ENCODE data around the gene RNF212. TPM values are rescaled to one million over a fixed set of nuclear protein-coding genes. Genes with fewer than 3 reads are reported as not detected.

Gene RNF212
- total RNA-seq, 1 donor from 2014 or later, result 0.93 TPM

DNA sequence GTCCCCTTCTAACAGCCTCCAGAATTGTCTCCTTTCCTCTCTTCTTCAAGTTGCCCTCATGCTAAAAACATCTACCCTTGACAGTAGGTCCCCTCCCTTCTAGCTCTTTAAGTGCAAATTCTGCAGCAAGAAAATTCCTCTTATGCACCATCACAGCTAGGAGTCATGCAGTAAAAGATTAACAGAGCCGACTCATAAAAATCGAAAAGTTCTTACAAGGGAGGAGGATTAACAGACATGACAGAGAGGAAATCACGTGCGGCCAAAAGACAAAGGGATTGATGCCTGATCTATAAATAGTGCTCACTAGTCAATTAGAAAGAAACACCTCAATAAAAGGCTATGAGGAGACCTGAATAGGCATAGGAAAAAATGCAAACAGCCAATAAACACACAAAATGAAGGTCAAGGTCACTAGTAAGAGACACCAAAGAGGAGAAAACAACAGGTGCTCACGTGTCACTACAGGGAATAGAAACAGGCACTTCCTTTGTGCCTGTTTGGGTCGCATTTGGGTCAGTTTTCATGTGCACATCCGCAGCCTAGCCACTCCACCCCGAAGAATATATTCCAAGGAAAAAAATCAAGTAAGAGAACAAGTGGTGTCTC is 3.4 kb downstream of the RNF212 start:
- no peak for DNase-seq (ENCODE audit: low spot score)
- intact Hi-C loops (cut with micrococcal nuclease), result no loop called here
- Mint-ChIP-seq H3K9me3 (no peaks in the 10 kb centered on the region), H3K27me3 (ENCODE audit: insufficient read depth) (peaks cover 6% of the 10 kb centered on the region), H3K27ac (no peak overlapping the region), H3K4me1 (ENCODE audit: low read depth) (no peaks in the 10 kb centered on the region), H3K36me3 (ENCODE audit: low read depth) (no peaks in the 10 kb centered on the region), H3K4me3 (no peak overlapping the region)

- no peak for DNase-seq (ENCODE audit: low spot score)
- Mint-ChIP-seq H3K4me3 (no peak overlapping the region), H3K36me3 (ENCODE audit: low read depth) (no peaks in the 10 kb centered on the region), H3K27me3 (ENCODE audit: insufficient read depth) (peaks cover 5% of the 10 kb centered on the region), H3K9me3 (no peaks in the 10 kb centered on the region), H3K27ac (no peak overlapping the region), H3K4me1 (ENCODE audit: low read depth) (no peaks in the 10 kb centered on the region)
- intact Hi-C loops (cut with micrococcal nuclease), result no loop called here
Observed at GRCh38 chr4:1109333-1109732, 4.0 kb downstream of the RNF212 start.

- peaks cover 2% of the 10 kb centered on the region for H3K27me3 Mint-ChIP-seq (ENCODE audit: insufficient read depth)
- H3K36me3 Mint-ChIP-seq (ENCODE audit: low read depth), result no peaks in the 10 kb centered on the region
- no peak overlapping the region for H3K4me3 Mint-ChIP-seq
- intact Hi-C loops (cut with micrococcal nuclease), result no loop called here
- H3K4me1 Mint-ChIP-seq (ENCODE audit: low read depth), result no peaks in the 10 kb centered on the region
- no peak overlapping the region for H3K27ac Mint-ChIP-seq
- no peak for DNase-seq (ENCODE audit: low spot score)
- H3K9me3 Mint-ChIP-seq, result no peaks in the 10 kb centered on the region
Observed at GRCh38 chr4:1105662-1106061, 7.7 kb downstream of the RNF212 start.

DNA sequence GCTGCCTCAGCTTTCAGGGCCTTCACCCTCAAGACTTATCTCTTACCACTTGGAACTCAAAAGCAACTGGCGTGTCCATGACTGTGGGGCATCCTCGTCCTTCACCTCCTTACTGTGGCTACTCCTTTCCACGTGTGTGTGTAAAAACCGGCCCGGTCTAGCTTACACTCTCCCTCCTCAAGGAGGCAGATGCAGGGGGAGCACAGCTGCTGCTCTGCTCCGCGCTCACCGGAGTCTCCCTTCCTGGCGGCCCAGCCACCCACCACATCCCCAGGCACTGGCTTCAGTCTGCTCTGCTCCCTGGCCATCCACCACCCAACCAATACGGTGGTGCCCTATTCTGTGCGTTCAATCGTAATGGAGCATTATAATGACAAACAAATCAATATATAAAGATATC is 8.3 kb downstream of the RNF212 start:
- Mint-ChIP-seq H3K9me3 (no peaks in the 10 kb centered on the region), H3K36me3 (ENCODE audit: low read depth) (no peaks in the 10 kb centered on the region), H3K4me1 (ENCODE audit: low read depth) (no peaks in the 10 kb centered on the region), H3K27ac (no peak overlapping the region), H3K4me3 (no peak overlapping the region), H3K27me3 (ENCODE audit: insufficient read depth) (peaks cover 2% of the 10 kb centered on the region)
- no peak for DNase-seq (ENCODE audit: low spot score)
- intact Hi-C loops (cut with micrococcal nuclease), result no loop called here

DNA sequence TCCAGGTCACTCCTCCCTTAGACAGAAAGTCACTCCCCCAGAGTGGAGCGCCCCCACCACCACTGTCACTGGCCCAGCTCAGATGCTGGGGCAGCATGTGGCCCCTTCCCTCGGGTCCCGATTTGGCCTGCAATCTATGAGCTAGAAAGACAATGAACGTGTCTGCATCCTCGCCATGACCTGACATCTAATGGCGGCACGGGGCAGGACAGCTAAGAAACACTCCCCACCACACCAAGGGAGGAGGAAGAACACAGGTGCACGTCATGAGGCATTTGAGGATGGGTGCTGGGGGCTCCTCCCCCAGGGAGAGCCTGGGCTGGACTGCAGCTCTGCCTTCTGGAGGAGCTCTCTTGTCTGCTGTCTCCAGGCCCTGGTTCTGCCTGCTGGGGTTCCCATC is 8.7 kb downstream of the RNF212 start:
- Mint-ChIP-seq H3K9me3 (no peaks in the 10 kb centered on the region), H3K4me3 (no peak overlapping the region), H3K36me3 (ENCODE audit: low read depth) (no peaks in the 10 kb centered on the region), H3K27ac (no peak overlapping the region), H3K4me1 (ENCODE audit: low read depth) (no peaks in the 10 kb centered on the region), H3K27me3 (ENCODE audit: insufficient read depth) (peaks cover 1% of the 10 kb centered on the region)
- no peak for DNase-seq (ENCODE audit: low spot score)
- intact Hi-C loops (cut with micrococcal nuclease), result no loop called here

DNA sequence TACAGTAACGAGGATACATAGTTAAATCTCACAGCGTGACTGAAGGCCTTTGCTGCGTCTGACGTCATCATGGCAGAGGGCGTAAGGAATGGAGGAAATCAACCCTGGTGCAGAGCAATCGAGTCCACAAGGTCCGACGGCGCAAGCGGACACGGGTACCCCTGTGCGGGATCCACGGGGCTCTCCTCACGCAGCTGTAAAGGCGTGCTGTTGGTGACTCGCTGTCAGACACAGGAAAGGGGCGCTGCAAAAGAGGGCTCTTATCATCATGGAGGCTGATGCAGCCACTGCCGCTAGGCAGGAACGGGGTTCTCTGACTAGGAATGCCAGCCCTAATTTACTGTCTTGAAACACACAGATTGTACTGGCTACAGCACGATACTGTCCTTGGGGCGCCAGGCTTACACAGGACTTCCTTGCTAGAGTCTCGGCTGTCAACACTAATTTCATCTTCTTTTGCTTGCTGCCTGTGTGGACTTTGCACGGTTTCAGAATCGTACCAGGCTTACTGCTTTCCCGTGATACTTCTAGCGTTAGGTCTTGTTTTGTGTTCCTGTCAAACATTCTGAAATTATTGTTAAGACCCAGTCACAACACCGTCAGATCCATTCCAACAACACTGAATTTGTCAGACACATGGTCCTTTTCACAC is 13.6 kb downstream of the RNF212 start:
- Mint-ChIP-seq H3K4me3 (no peak overlapping the region), H3K36me3 (ENCODE audit: low read depth) (no peaks in the 10 kb centered on the region), H3K4me1 (ENCODE audit: low read depth) (no peaks in the 10 kb centered on the region), H3K27me3 (ENCODE audit: insufficient read depth) (no peaks in the 10 kb centered on the region), H3K27ac (no peak overlapping the region), H3K9me3 (no peaks in the 10 kb centered on the region)
- intact Hi-C loops (cut with micrococcal nuclease), result no loop called here
- DNase-seq (ENCODE audit: low spot score), result no peak

DNA sequence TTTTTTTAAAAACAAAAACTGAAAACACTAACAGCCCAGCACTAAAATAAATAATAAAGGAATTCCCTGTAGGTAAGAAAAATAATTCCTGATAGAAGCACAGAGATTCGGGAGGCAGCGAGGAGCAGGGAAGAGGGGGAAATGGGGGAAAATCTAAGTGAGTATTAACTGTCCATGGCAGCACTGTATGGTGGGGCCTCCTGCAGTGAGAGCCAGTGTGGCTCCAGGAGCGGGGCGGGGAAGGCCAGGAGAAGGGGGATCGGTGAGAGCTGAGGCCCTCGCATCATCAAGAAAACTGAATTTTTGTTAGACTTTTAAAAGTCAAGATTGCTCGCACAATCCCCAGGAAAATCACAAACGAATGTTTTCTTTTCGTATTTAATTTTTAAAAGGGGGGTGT is 14.1 kb downstream of the RNF212 start:
- intact Hi-C loops (cut with micrococcal nuclease), result no loop called here
- DNase-seq (ENCODE audit: low spot score), result no peak
- Mint-ChIP-seq H3K4me3 (no peak overlapping the region), H3K9me3 (no peaks in the 10 kb centered on the region), H3K4me1 (ENCODE audit: low read depth) (no peaks in the 10 kb centered on the region), H3K27ac (no peak overlapping the region), H3K36me3 (ENCODE audit: low read depth) (no peaks in the 10 kb centered on the region), H3K27me3 (ENCODE audit: insufficient read depth) (no peaks in the 10 kb centered on the region)

DNA sequence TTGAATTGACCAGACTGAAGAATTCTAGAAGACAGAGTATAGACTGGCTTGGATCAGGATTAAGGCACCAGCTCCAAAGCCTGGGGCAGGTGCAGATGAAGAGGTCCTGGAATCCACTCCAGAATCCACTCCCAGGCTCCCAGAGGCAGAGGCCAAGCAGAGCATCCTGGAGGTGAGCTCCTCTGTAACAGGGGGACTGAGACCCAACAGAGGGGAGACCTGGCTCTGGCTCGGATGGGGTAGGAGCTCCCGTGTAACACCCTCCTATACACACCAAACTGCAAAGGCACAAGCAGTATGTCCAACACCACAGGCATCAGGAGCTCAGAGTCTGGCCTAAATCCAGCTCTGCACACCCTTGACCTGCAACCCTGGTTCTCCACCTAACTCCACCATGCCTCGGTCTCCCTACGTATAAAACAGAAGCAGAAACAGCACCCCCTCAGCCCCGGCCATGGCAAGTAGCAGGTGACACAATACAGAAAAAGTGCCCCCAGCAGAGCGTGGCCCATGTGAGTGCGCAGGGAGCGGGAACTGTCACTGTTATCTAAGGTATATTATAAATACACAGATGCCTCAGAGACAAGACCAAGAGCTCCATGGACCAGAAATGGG is 14.9 kb downstream of the RNF212 start:
- Mint-ChIP-seq H3K9me3 (no peaks in the 10 kb centered on the region), H3K4me3 (no peak overlapping the region), H3K27ac (no peak overlapping the region), H3K36me3 (ENCODE audit: low read depth) (no peaks in the 10 kb centered on the region), H3K27me3 (ENCODE audit: insufficient read depth) (no peaks in the 10 kb centered on the region), H3K4me1 (ENCODE audit: low read depth) (no peaks in the 10 kb centered on the region)
- DNase-seq (ENCODE audit: low spot score), result no peak
- intact Hi-C loops (cut with micrococcal nuclease), result no loop called here

- Mint-ChIP-seq H3K36me3 (ENCODE audit: low read depth) (no peaks in the 10 kb centered on the region), H3K9me3 (no peaks in the 10 kb centered on the region), H3K27ac (no peak overlapping the region), H3K27me3 (ENCODE audit: insufficient read depth) (no peaks in the 10 kb centered on the region), H3K4me1 (ENCODE audit: low read depth) (no peaks in the 10 kb centered on the region), H3K4me3 (no peak overlapping the region)
- DNase-seq (ENCODE audit: low spot score), result no peak
- intact Hi-C loops (cut with micrococcal nuclease), result no loop called here
Observed at GRCh38 chr4:1097553-1097952, 15.8 kb downstream of the RNF212 start.

GRCh38 chr4:1096841-1097240 is 16.5 kb downstream of the RNF212 start:
- no peaks in the 10 kb centered on the region for H3K9me3 Mint-ChIP-seq
- no peaks in the 10 kb centered on the region for H3K36me3 Mint-ChIP-seq (ENCODE audit: low read depth)
- no peaks in the 10 kb centered on the region for H3K27me3 Mint-ChIP-seq (ENCODE audit: insufficient read depth)
- no peak for DNase-seq (ENCODE audit: low spot score)
- H3K4me3 Mint-ChIP-seq, result no peak overlapping the region
- no peaks in the 10 kb centered on the region for H3K4me1 Mint-ChIP-seq (ENCODE audit: low read depth)
- intact Hi-C loops (cut with micrococcal nuclease), result no loop called here
- H3K27ac Mint-ChIP-seq, result no peak overlapping the region

DNA sequence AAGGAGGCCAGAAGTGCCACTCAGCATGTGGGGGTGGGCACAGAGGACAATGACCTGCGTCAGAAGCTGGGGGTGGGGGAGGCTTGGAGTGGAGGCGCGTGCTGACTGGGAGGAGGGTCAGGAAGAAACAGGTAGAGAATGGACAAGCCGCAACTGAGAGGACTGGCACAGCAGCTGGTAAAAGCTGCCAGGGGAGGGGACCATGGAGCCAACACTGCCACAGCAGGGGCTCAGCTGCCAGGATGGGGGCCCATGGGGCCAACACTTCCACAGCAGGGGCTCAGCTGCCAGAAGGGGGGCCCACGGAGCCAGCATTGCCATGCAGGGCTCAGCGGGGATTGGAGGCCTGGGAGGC is 19.1 kb downstream of the RNF212 start:
- no peak for DNase-seq (ENCODE audit: low spot score)
- Mint-ChIP-seq H3K4me1 (ENCODE audit: low read depth) (no peaks in the 10 kb centered on the region), H3K36me3 (ENCODE audit: low read depth) (no peaks in the 10 kb centered on the region), H3K9me3 (no peaks in the 10 kb centered on the region), H3K27ac (no peak overlapping the region), H3K4me3 (no peak overlapping the region), H3K27me3 (ENCODE audit: insufficient read depth) (no peaks in the 10 kb centered on the region)
- intact Hi-C loops (cut with micrococcal nuclease), result no loop called here

GRCh38 chr4:1093391-1094335 is 19.7 kb downstream of the RNF212 start:
- Mint-ChIP-seq H3K27ac (no peak overlapping the region), H3K4me3 (no peak overlapping the region), H3K36me3 (ENCODE audit: low read depth) (no peaks in the 10 kb centered on the region), H3K27me3 (ENCODE audit: insufficient read depth) (no peaks in the 10 kb centered on the region), H3K9me3 (no peaks in the 10 kb centered on the region), H3K4me1 (ENCODE audit: low read depth) (no peaks in the 10 kb centered on the region)
- intact Hi-C loops (cut with micrococcal nuclease), result no loop called here
- no peak for DNase-seq (ENCODE audit: low spot score)

DNA sequence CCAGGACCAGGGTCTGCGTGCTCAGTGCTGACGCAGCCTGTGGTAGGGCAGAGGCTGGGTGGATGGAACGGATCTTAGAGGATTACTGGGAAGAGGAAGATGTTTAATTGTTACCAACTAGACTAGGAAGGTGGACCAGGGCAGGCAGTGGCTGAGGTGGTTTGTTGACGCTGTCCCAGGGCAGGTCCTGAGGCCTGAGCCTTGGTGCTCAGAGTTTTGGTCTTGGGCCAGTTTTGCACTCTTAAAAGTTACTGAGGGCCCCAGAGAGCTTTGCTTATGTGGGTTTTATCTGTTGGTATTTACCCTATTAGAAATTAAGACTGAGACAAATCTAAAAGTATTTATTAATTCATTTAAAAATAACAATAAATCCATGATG is 20.4 kb downstream of the RNF212 start:
- H3K9me3 Mint-ChIP-seq, result peaks cover 1% of the 10 kb centered on the region
- no peaks in the 10 kb centered on the region for H3K27me3 Mint-ChIP-seq (ENCODE audit: insufficient read depth)
- H3K36me3 Mint-ChIP-seq (ENCODE audit: low read depth), result no peaks in the 10 kb centered on the region
- DNase-seq (ENCODE audit: low spot score), result no peak
- no peak overlapping the region for H3K4me3 Mint-ChIP-seq
- intact Hi-C loops (cut with micrococcal nuclease), result no loop called here
- no peak overlapping the region for H3K27ac Mint-ChIP-seq
- no peaks in the 10 kb centered on the region for H3K4me1 Mint-ChIP-seq (ENCODE audit: low read depth)
